ENCODE data around the gene SMC1A.

SMC1A gene

DNA sequence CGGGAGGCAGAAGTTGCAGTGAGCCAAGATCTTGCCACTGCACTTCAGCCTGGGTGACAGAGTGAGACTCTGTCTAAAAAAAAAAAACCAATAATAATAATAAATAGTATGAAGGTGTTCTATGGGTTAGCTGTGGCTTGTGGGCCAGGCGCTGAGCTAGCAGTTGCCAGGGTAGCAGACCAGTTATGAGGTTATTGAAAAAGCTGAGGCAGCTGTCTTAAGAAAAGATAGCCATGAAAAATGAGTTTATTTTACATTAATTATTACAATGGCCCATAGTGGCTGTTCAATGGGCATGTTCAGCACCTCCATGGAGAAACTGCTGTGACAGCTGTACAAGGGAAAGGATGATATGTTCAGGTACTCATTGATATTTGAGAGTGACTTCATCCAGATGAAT is 25.0 kb upstream of the SMC1A start:
- TF ChIP-seq, protein P1, sequence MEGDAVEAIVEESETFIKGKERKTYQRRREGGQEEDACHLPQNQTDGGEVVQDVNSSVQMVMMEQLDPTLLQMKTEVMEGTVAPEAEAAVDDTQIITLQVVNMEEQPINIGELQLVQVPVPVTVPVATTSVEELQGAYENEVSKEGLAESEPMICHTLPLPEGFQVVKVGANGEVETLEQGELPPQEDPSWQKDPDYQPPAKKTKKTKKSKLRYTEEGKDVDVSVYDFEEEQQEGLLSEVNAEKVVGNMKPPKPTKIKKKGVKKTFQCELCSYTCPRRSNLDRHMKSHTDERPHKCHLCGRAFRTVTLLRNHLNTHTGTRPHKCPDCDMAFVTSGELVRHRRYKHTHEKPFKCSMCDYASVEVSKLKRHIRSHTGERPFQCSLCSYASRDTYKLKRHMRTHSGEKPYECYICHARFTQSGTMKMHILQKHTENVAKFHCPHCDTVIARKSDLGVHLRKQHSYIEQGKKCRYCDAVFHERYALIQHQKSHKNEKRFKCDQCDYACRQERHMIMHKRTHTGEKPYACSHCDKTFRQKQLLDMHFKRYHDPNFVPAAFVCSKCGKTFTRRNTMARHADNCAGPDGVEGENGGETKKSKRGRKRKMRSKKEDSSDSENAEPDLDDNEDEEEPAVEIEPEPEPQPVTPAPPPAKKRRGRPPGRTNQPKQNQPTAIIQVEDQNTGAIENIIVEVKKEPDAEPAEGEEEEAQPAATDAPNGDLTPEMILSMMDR (IDR thresholded peaks at IDR 0.05; ENCODE audit: borderline replicate concordance, control extremely low read depth, extremely low read depth, insufficient read depth, missing control alignments) = no peak
- in situ Hi-C loops (cut with MboI; ENCODE audit: low sequenced_read_pairs, unreplicated experiment) = loop anchor here (5.0 kb wide), 1 partner anchor 135 kb away; no protein-coding TSS in a partner anchor
- DNase-seq (ENCODE audit: low spot score) = no peak

DNA sequence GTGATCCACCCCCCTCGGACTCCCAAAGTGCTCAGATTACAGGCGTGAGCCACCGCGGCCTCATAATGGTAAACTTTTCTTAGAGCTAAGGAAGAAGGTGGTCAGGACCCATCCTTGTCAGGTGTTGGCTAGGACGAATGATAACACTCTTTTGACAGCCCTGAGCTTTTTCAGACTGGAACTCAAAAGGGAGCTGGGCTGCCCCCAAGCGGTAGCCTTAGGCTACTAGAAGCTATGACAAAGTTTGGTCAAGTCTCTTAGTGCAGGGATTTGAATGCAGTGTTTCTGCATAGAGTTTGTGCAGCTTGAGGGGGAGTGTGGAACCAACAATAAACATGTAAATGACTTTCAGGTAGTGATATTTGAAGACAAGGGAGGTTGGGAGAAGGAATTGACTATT is 23.5 kb upstream of the SMC1A start:
- TF ChIP-seq, protein P1 (IDR thresholded peaks at IDR 0.05; ENCODE audit: borderline replicate concordance, control extremely low read depth, extremely low read depth, insufficient read depth, missing control alignments) = peak; percentile 62
- in situ Hi-C loops (cut with MboI; ENCODE audit: low sequenced_read_pairs, unreplicated experiment) = loop anchor here (5.0 kb wide), 1 partner anchor 134 kb away; no protein-coding TSS in a partner anchor
- peak; percentile 50 for DNase-seq (ENCODE audit: low spot score)

DNA sequence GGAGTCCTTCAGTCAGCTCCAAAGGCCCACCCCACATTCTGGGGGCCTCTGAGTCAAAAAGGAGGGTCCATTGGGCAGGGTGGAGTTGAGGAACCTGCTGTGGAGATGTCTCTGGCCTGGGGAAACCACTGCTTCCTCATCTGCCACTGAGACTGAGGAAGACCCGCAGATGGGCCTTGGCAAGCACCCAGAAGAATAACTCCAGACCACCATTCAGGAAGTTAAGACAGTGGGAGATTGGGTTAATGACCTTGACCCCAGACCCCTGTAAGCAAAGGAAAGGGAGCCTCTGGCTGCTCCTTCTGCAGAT is 19.8 kb upstream of the SMC1A start:
- TF ChIP-seq, protein P1 (IDR thresholded peaks at IDR 0.05; ENCODE audit: borderline replicate concordance, control extremely low read depth, extremely low read depth, insufficient read depth, missing control alignments) = no peak
- in situ Hi-C loops (cut with MboI; ENCODE audit: low sequenced_read_pairs, unreplicated experiment) = no loop called here
- no peak for DNase-seq (ENCODE audit: low spot score)

DNA sequence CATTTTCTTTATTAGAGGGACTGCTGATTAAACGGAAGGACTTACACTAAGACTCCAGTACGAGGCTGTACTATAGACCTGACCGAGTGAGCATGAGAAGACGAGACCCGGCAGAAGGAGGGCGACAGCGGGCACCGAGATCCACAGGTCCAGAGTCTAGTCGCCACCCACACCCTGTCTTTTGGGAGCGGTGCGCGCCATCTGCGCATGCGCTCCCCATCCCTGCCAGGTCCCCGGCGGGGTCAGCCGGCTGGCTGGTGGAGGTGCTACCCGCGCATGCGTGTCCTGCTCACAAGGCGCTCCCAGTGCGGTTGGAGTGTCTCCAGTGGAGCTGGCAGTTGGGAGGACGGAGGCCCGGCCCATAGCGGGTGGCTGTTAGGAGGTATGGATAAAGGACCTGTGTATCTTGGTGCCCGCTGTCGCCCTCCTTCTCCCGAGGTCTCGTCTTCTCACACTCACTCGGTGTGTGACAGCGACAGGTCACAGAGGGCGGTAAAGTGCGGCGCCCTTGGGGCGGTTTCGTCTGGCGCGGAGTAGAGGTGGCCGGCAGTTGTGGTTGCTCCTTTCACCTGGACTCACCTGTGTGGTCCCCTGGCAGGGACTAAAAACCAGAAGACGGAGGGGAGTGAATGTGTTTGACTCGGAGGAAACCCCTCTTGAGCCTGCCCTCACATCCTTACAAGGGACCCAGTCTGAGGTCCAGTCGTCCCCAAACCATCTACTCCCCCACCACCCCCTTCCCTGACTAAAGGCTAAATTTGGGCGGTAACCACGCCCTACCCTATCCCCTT is 19.3 kb upstream of the SMC1A start:
- TF ChIP-seq, protein P1 (IDR thresholded peaks at IDR 0.05; ENCODE audit: borderline replicate concordance, control extremely low read depth, extremely low read depth, insufficient read depth, missing control alignments) = no peak
- DNase-seq (ENCODE audit: low spot score) = peak; percentile 88
- in situ Hi-C loops (cut with MboI; ENCODE audit: low sequenced_read_pairs, unreplicated experiment) = no loop called here

DNA sequence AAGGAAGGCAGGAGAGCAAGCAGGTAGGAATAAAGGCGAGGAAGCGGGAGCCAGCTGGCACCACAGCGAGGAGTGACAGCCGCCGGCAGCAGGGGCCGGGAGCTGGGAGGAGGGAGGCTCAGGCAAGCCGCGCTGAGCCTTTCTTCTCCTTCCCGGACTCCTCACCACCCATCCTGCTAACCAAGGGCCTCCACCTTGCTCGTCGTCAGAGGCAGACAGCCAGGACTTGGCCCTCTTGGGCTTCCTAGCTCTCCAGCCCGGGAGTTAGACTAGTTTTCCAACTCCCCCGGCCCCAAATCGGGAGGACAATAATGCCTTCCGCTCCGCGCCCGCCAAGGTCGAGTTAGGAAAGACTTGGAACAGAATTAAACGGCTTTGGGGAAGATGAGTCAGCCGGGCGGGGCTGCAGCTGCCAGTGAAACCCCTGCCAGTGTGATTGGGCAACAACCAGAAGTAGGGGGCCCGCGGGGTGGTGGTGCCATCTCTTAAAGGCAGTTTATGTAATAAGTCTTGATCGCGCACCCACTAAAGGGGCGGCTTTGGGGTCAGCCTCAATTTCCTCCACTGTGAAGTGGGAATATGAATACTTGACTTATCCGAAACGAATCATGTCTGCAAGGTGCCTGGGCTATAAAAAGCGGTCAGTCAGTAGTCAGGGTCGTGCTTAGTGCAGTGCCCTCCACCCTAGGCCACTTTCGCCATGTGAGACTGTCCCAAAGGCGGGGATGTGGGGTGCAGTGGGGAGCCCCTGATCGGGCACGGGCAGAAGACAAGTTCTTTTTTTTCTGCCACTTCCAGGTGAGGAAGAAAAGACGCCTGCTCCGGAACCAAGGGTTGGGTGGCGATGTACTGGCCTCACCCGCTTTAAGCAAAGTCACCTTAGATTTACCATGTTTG is 18.4 kb upstream of the SMC1A start:
- DNase-seq (ENCODE audit: low spot score) = no peak
- TF ChIP-seq, protein P1 (IDR thresholded peaks at IDR 0.05; ENCODE audit: borderline replicate concordance, control extremely low read depth, extremely low read depth, insufficient read depth, missing control alignments) = no peak
- in situ Hi-C loops (cut with MboI; ENCODE audit: low sequenced_read_pairs, unreplicated experiment) = no loop called here

DNA sequence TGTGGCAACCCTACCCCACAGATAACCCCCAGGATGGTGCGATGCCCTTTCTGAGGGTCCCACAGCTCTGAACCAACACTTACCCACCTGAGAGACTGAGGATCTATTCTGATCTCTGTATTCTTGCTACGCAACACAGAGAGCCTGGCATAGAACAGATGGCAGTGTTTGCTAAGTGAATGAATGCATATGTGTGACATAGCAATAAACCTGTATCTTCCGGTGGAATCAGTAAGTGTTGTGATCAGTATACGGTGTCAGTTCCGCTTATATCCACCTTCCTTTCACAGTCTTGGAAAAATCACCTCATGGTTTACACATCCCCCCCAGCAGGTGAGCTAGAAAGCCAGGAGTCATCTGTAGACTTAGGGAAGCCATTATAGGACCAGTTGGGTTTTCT is 17.6 kb upstream of the SMC1A start:
- in situ Hi-C loops (cut with MboI; ENCODE audit: low sequenced_read_pairs, unreplicated experiment) = no loop called here
- no peak for DNase-seq (ENCODE audit: low spot score)
- TF ChIP-seq, protein P1 (IDR thresholded peaks at IDR 0.05; ENCODE audit: borderline replicate concordance, control extremely low read depth, extremely low read depth, insufficient read depth, missing control alignments) = no peak
